Left hindlimb (tissue), 1 donor: ENCODE data around the gene UMAD1.

Experiments
- DNase-seq: peaks from one replicate; pipeline ENCODE4 v3.0.0-alpha.2; 2018

UMAD1 gene

DNA sequence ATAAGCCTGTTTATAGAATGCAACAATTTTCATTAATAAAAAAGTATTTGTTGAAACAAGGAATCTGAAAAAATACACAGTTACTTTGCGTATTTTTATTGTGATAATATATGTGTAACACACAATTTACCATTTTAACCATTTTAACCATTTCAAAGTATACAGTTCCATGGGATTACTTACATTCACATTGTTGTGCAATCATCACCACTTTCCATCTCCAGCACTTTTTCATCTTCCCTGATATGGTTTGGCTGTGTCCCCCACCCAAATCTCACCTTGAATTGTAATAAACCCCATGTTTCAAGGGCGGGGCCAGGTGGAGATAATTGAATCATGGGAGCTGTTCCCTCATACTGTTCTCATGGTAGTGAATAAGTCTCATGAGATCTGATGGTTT is 266.8 kb downstream of the UMAD1 start:
- DNase-seq, result no peak

DNA sequence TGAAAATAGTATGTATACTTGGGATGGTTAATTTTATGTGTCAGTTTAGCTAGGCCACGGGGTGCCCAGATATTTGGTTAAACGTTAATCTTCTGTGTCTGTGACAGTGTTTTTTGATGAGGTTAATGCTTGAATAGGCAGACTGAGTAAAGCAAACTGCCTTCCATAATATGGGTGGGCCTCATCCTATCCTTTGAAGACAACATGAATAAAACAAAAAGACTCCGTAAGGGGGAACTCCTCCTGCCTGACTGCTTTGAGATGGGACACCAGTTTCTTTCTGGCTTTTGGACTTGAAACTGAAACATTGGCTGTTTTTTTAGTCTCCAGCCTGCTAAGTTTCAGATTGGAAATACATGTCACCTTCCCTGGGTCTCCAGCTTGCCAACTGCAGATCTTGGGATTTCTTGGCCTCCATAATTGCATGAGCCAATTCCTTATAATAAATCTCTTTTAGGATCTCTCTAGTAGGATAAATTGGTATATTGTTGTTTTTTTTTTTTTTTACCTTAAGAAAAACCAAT is 268.1 kb downstream of the UMAD1 start:
- DNase-seq, result no peak

DNA sequence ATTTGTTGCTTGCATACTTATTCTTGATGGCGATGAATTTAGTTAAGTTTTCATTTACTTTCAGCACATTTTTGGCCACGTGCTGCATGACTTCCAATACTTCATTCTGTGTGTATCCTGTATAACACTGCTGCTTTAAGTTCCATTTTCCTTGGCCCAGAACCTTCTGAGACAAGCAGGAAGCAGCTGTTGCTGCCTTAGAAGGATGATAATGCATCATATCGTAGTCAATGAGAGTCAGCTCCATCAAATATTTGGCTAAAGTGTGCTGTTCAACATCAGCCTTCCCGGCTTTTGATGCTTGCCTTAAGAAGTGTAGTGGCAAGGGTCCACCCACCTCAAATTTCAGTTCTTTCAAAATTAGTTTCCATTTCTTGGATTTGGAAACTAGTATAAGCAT is 268.8 kb downstream of the UMAD1 start:
- DNase-seq, result no peak

DNA sequence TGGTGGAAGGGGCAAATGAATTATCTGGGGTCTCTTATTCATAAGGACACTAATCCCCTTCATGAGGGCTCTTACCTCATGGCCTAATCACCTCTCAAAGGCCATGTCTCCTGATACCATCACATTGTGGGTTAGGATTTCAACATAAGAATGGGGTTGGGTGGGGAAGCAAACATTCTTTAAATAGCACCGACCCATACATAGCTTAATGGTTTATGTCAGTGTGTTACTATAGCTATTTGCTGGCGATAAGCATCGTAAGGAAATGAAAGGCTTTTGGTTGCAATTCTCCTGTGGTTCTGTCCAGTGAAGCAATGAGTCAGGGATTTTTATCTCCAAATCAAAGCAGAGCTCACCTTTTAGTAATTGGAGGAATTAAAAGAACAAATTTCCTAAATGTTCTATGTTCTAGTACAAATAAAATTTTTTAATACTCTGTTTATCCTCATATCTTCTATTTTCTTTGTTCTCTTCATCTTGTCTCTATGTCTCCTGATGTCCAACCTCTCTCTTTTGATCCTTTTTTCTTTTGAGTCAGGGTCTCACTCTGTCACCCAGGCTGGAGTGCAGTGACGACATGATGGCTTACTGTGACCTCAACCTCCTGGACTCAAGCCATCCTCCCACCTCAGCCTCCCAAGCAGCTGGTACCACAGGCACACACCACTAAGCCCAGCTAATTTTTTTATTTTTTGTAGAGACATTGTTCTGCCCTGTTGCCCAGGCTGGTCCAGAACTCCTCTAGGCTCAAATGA is 271.0 kb downstream of the UMAD1 start:
- DNase-seq, result no peak

DNA sequence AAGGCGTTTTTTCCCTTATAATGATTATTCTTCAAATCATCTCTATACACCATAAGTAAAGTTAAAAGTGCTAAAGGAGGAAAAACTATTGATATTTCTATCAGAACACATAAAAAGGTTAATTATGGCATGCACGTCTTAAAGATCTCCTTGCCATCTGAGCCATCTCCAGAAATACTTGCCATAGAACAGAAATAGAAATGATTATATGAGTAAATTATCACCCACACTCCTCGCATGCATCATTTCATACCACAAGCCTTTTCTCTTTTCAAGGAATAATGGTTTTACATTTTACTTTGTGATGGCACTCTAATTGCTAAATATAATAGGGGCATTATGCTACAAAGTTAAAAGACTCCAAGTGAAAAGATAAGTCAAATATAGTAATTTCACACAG is 272.4 kb downstream of the UMAD1 start:
- no peak for DNase-seq

DNA sequence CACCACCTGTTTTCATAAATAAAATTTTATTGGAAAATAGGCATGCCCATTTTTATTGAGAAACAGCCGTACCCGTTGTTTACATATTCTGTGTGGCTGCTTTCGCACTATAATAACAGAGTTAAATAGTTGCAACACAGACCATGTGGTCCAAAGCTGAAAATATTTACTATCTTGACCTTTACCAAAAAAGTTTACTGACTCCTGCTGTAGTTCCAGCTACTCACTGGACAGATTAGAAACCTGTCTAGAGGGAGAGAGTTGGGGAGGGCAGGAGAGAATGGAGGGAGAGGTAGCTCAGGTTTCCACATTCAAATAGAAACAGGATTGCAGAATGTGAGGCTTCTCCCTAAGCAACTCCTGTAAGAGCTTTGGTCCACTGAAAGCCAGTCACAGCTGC is 273.0 kb downstream of the UMAD1 start:
- DNase-seq, result no peak

DNA sequence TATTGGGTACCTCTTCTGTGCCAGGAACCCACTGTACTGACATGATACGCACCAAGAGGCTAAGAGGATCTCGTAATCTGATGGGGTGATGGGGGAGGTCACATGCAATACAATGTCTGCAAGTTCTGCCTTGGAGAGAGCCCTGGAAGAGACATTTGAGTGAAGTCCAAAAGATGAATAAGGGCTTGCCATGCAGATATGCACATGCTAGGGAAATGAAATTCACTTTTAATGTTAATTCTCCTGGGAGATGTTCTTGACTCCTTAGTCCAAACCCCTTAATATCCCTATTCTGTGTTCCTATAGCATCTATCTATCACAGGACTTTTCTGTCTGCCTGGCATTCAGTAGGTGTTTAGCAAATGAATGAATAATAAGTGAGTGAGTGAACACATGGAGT is 274.0 kb downstream of the UMAD1 start:
- DNase-seq, result no peak

DNA sequence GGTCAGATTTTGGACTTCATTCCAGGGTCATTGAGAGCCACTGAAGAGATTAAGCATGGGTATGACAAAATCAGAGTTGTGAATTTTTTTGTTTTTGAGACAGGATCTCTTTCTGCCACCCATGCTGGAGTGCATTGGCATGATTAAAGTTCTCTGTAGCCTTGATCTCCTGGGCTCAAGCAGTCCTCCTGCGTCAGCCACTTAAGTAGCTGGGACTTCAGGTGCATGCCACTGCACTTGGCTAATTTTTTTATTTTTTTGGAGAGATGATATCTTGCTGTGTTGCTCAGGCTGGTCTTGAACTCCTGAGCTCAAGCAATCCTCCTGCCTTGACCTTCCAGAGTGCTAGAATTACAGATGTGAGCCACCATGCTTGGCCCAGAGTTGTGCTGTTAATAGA is 275.5 kb downstream of the UMAD1 start:
- DNase-seq, result no peak

DNA sequence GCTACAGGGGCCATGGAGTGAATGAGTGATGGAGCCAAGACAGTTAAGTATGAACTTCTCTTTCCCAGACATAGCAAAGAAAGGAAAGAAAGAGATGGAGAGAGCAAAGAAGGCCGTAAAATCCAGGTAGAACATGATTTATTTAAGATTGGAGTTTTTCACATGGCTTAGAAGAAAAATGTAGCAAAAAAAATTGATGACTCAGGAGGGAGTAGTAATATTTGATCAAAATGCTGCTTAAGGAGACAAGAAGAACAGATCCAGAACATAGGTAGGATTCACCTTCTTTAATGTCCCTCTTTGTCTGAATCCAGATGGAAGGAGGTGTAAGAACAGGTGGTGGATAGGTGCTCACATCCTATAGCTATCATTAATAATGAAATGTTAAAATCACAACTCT is 277.0 kb downstream of the UMAD1 start:
- DNase-seq, result no peak

DNA sequence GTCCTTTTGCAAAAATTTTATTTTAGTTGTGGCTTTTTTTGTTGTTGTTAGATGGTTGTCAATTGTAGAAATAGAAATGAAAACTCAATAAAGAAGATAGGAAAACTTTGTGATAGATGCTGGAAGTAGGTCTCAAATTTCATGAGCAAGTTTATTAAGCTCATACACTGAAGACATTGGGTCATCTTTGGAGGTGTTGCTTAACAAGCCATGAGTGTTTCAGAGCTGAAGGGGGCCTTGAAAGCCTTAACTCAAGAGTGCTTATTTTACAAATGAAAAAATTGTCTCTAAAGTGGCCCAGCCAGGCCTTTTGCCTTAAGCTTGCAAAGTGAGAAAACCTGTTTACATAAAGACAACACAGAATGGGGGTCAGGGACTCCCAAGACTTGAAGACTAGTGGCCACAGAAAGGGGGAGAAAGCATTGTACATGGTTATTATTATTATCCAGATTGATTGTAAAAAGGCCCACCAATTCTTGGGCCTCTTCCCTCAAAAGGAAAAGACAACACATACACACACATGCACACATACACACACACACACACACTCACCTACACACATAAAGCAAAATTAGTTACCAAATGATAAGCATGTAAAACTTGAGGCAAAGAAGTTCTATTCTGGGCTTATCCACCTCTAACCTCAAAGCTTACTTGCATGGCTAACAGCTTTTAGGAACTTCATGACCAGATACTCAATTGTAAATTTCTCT is 278.3 kb downstream of the UMAD1 start:
- DNase-seq, result no peak

DNA sequence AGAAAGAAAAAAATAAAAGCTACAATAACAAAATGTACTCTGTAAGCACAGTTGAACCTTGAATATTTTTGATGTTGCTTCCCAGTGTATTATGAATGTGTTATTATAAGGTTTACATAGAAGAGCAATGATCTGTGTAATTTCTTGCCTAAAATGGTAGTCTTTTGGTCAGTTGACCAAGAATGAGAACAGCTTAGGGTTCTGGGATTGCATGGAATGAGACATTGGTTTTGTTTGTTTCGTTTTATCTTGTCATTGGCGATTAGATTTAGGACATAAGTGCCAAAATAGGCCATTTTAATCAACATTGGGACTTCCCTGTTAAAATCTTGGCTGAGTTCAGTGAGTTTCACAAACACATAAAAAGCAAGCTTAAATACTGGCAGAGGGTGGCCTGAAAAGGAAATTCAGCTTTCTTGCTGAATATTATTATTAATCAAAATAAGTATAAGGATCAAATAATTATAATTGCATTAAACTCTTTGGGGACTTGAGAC is 278.9 kb downstream of the UMAD1 start:
- no peak for DNase-seq

DNA sequence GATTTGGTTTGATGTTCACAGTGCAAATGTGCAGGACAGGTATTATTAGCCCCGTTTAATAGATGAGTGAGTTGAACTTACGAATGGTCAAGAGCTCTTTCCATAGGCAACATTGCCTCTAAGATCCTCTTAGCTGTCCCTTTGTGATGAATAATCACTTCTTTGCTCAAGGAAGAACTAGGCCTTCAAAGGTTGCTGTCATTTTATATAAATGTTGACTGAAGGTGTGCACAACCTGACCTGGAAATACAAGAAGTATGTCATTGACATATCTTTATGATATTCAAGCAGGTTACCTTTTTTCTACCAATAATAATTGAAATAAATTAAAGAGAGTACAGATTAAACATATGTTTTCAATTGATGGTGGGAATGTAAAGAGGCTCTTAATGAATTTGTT is 279.5 kb downstream of the UMAD1 start:
- no peak for DNase-seq

DNA sequence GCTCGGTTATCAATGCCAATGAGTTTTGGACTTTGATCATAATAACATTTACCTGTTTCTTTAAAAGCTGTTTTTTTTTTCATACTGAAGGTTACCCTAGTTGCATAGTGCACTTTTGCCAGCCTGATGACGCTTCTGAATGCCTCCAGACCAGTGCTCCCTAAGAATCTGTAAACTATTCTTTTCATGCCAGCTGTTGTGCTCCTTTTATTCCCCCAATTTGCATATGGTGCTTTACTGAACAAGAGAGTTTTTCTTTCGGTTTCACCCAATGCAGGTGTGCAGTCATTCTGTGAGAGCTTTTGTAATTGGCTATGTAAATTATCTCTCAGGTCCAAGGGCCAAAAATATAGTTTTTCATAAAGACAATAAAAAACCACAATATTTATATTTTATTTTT is 279.9 kb downstream of the UMAD1 start:
- DNase-seq, result no peak

DNA sequence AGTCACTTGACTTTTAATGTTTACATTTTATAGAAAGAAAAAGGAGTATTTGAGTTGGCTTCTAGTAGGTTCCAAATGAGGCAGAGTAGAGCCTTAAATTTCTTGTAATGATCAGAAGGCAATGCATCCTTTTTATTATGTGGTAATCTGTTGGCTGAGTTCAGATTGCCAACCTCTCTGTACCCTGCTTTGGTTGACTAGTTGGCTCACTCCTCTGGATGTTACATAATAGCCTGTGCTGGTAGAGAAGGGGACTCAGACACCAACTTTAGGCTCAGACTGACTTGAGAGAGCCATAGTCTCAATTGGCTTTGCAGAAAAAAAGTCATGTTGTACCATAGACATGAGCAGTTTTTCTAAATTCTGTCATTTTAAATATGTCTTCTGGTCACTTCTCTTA is 281.3 kb downstream of the UMAD1 start:
- no peak for DNase-seq

DNA sequence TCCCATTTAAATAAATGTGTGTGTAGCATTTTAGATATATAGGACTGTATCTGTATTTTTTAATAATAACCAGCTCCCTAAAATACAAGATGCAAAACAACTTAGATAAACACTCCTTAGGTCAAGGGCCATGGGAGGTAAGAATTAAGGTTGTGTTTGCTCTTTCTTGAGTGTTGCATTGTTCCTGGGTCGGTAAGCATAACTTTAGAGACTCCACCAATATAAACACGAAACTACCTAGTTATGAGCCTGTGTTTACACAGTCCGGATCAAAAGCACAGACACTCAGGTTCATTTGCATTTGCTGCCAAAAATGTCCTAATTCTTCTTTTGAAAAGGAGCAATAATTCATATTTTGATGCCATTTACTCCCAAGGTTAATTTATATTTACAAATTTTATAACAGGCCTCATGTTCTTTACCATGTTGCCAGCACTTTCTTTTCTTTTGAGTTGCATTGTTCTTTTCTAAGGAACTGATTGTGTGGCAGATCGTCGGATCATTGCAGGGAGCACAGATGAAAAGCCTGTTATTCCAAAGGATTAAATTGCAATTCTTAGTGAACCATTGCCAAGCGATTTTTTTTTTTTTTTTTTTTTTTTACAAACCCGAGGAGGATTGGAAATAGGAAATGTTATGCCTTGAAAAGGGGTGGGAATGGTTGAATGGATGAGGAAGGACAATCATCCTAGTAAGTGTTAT is 282.3 kb downstream of the UMAD1 start:
- DNase-seq, result no peak

DNA sequence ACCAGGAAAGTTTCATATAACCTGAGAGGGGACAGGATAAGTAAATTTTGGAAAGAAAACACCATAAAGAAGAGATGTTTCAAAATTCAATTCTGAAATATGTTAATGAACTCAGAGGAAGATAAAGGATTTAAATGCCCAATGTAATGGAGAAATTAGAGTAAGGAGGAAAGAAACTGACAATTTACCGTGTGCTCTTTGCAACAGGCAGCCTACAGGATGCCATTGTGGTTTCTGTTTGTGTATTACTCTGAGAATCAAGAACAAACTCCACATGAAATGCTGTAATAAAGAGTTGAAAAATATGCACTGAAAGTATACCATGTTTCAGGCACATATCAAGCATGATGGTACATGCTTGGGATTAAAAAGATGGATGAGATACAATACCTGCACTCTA is 283.3 kb downstream of the UMAD1 start:
- DNase-seq, result no peak

DNA sequence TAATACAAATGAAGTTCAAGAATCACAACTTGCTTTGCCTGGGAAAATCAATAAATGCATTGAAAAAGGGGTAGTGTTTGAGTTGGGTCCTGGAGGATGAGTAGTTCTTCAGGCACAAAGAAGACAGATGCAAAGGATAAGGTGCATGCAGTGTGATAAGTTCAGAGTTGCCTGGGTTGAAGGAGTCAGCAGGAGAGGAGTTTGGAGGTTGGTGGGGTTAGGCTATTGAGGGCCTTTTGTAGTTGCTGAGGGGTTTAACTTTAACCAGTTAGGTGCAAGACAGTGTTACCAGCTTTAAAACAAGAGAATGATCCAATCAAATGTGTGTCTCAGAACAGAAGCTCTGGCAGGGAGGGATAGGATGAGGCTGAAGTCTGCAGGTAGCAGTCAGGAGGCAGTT is 283.8 kb downstream of the UMAD1 start:
- DNase-seq, result no peak
